H9 (cell line): ENCODE results near the gene TCAF1. TPM values are rescaled to one million over a fixed set of nuclear protein-coding genes. Genes with fewer than 3 reads are reported as not detected.
"Not testable (repeated sequence)": the region's sequence is repeated elsewhere in the genome, so short reads cannot be mapped to it uniquely, and the experiment has no call there.

Experiments used
- DNase-seq: peaks from one replicate; pipeline ENCODE4 v3.0.0-alpha.2; 2017
- H2AFZ ChIP-seq: one replicate; pipeline ENCODE4 v1.6.1; 2013; ENCODE audit warnings: mild to moderate bottlenecking, low read length, control low read depth, moderate library complexity
- H2AK5ac ChIP-seq: 2 replicates; pipeline ENCODE4 v1.6.1; 2013; ENCODE audit warnings: low read length, control low read depth, mixed read lengths; ENCODE audit not compliant: insufficient read length
- H2BK120ac ChIP-seq: one replicate; pipeline ENCODE4 v1.6.1; 2013; ENCODE audit warnings: low read depth, mild to moderate bottlenecking, low read length, control low read depth, inconsistent platforms; ENCODE audit not compliant: poor library complexity, severe bottlenecking
- H2BK12ac ChIP-seq: 2 replicates; pipeline ENCODE4 v1.6.1; 2013; ENCODE audit warnings: low read length, control low read depth, mixed read lengths, low read depth; ENCODE audit not compliant: insufficient read length
- H2BK15ac ChIP-seq: 2 replicates; pipeline ENCODE4 v1.6.1; 2013; ENCODE audit warnings: low read depth, low read length, control low read depth
- H2BK20ac ChIP-seq: one replicate; pipeline ENCODE4 v1.6.1; 2013; ENCODE audit warnings: low read depth, mild to moderate bottlenecking, low read length, control low read depth, inconsistent platforms; ENCODE audit not compliant: poor library complexity, severe bottlenecking
- H2BK5ac ChIP-seq: 2 replicates; pipeline ENCODE4 v1.6.1; 2013; ENCODE audit warnings: low read length, control low read depth, mixed read lengths; ENCODE audit not compliant: insufficient read length
- H3K14ac ChIP-seq: 2 replicates; pipeline ENCODE4 v1.6.1; 2013; ENCODE audit warnings: low read length, control low read depth; ENCODE audit not compliant: insufficient read depth
- H3K18ac ChIP-seq: 2 replicates; pipeline ENCODE4 v1.6.1; 2013; ENCODE audit warnings: low read depth, mild to moderate bottlenecking, mixed read lengths, low read length, control low read depth; ENCODE audit not compliant: insufficient read length
- H3K23ac ChIP-seq: 2 replicates; pipeline ENCODE4 v1.6.1; 2013; ENCODE audit warnings: low read length, control low read depth, mixed read lengths, low read depth; ENCODE audit not compliant: insufficient read length
- H3K23me2 ChIP-seq: 2 replicates; pipeline ENCODE4 v1.6.1; 2013; ENCODE audit warnings: low read depth, mild to moderate bottlenecking, mixed read lengths, low read length, control low read depth; ENCODE audit not compliant: insufficient read length, poor library complexity, severe bottlenecking
- H3K27ac ChIP-seq: 2 replicates; pipeline ENCODE4 v1.5.1; 2013; ENCODE audit warnings: low read length, control low read depth, mixed read lengths, low read depth; ENCODE audit not compliant: insufficient read length
- H3K27me3 ChIP-seq: 2 replicates; pipeline ENCODE4 v1.6.1; 2013; ENCODE audit warnings: low read length, control low read depth, inconsistent platforms; ENCODE audit not compliant: insufficient read depth
- H3K4ac ChIP-seq: 2 replicates; pipeline ENCODE4 v1.6.1; 2013; ENCODE audit warnings: low read depth, mild to moderate bottlenecking, control low read depth, inconsistent platforms, low read length, moderate library complexity
- H3K4me1 ChIP-seq: 2 replicates; pipeline ENCODE4 v1.6.1; 2013; ENCODE audit warnings: low read length, control low read depth, inconsistent platforms; ENCODE audit not compliant: insufficient read depth
- H3K4me2 ChIP-seq: 2 replicates; pipeline ENCODE4 v1.6.1; 2013; ENCODE audit warnings: low read length, control low read depth, mixed read lengths; ENCODE audit not compliant: insufficient read length, insufficient read depth
- H3K56ac ChIP-seq: 2 replicates; pipeline ENCODE4 v1.6.1; 2013; ENCODE audit warnings: low read depth, mild to moderate bottlenecking, mixed read lengths, low read length, control low read depth; ENCODE audit not compliant: insufficient read length
- H3K79me1 ChIP-seq: 2 replicates; pipeline ENCODE4 v1.6.1; 2013; ENCODE audit warnings: low read depth, mild to moderate bottlenecking, moderate library complexity, low read length, control low read depth, inconsistent platforms; ENCODE audit not compliant: insufficient read depth, poor library complexity, severe bottlenecking
- H3K79me2 ChIP-seq: 2 replicates; pipeline ENCODE4 v1.6.1; 2013; ENCODE audit warnings: low read length, control low read depth, inconsistent platforms; ENCODE audit not compliant: insufficient read depth
- H3K9ac ChIP-seq: 2 replicates; pipeline ENCODE4 v1.6.1; 2013; ENCODE audit warnings: low read length, control low read depth, mixed read lengths; ENCODE audit not compliant: insufficient read length; ENCODE audit errors: extremely low read depth
- H3K9me3 ChIP-seq: one replicate; pipeline ENCODE4 v1.6.1; 2013; ENCODE audit warnings: low read depth, low read length, inconsistent platforms; ENCODE audit not compliant: control insufficient read depth
- H3T11ph ChIP-seq: one replicate; pipeline ENCODE4 v1.6.1; 2013; ENCODE audit warnings: mild to moderate bottlenecking, low read length, control low read depth, inconsistent platforms
- H4K20me1 ChIP-seq: one replicate; pipeline ENCODE4 v1.6.1; 2013; ENCODE audit not compliant: control insufficient read depth, insufficient read length, insufficient read depth
- H4K5ac ChIP-seq: 2 replicates; pipeline ENCODE4 v1.6.1; 2013; ENCODE audit warnings: low read depth, mild to moderate bottlenecking, mixed read lengths, low read length, control low read depth; ENCODE audit not compliant: insufficient read length
- H4K8ac ChIP-seq: replicated peaks from 2 replicates; pipeline ENCODE4 v1.6.1; 2013; ENCODE audit warnings: low read length, control low read depth, mixed read lengths, low read depth; ENCODE audit not compliant: insufficient read length
- H4K91ac ChIP-seq: 2 replicates; pipeline ENCODE4 v1.6.1; 2013; ENCODE audit warnings: low read depth, mild to moderate bottlenecking, moderate library complexity, mixed read lengths, low read length, control low read depth; ENCODE audit not compliant: insufficient read length
- H3K27ac Mint-ChIP-seq, 3 experiments: 2 replicates in 2 of 3; 3 replicates in 1 of 3; pipeline ENCODE4 v1.8.0; 2020 to 2021; ENCODE audit warnings: mixed read lengths in 3 of 3, mild to moderate bottlenecking in 1 of 3, moderate library complexity in 1 of 3
- H3K27me3 Mint-ChIP-seq: 2 replicates; pipeline ENCODE4 v1.8.0; 2021; ENCODE audit warnings: low read depth, mild to moderate bottlenecking, moderate library complexity, mixed read lengths
- H3K36me3 Mint-ChIP-seq, 3 experiments: 2 replicates in 2 of 3; 3 replicates in 1 of 3; pipeline ENCODE4 v1.8.0; 2020 to 2021; ENCODE audit warnings: low read depth in 3 of 3, mixed read lengths in 3 of 3; ENCODE audit not compliant: insufficient read depth in 1 of 3
- H3K4me1 Mint-ChIP-seq, 2 experiments: 2 replicates each; pipeline ENCODE4 v1.8.0; 2020; ENCODE audit warnings: mixed read lengths in 2 of 2
- H3K4me3 Mint-ChIP-seq, 2 experiments: 2 replicates in 1 of 2; 3 replicates in 1 of 2; pipeline ENCODE4 v1.8.0; 2020 to 2021; ENCODE audit warnings: mild to moderate bottlenecking in 2 of 2, mixed read lengths in 2 of 2, moderate library complexity in 1 of 2
- H3K9me3 Mint-ChIP-seq, 2 experiments: 2 replicates in 1 of 2; 3 replicates in 1 of 2; pipeline ENCODE4 v1.8.0; 2020; ENCODE audit warnings: mild to moderate bottlenecking in 2 of 2, mixed read lengths in 2 of 2, moderate library complexity in 1 of 2
- WGBS: extraction: QIAGEN DNeasy Blood & Tissue Kit; methylation state at CpG from one replicate; pipeline ENCODE4 v1.1.7; 2013; ENCODE audit warnings: missing lambda C conversion rate, low lambda C conversion rate, mixed read lengths; ENCODE audit not compliant: insufficient read length; ENCODE audit errors: extremely low coverage; 5-methylcytosine and 5-hydroxymethylcytosine counted together
- total RNA-seq: library from RNA; stranded (reverse); gene quantifications from 2 replicates; pipeline ENCODE4 v1.2.1, GENCODE V29; 2021

Gene TCAF1
- total RNA-seq, 1 experiment from 2014 or later, result 46.8 TPM

GRCh38 chr7:143840062-143840461 lies 61.9 kb downstream of the TCAF1 start:
- not testable (repeated sequence) for H2BK5ac ChIP-seq, H2BK120ac ChIP-seq, H2AK5ac ChIP-seq, H3K4ac ChIP-seq, H4K8ac ChIP-seq, H3K9me3 ChIP-seq, H3K9me3 Mint-ChIP-seq, H4K20me1 ChIP-seq, H3K18ac ChIP-seq, H3K27ac Mint-ChIP-seq, H3K14ac ChIP-seq, H3K27me3 ChIP-seq, H3T11ph ChIP-seq, H3K79me2 ChIP-seq, H3K79me1 ChIP-seq, H3K27me3 Mint-ChIP-seq, H4K5ac ChIP-seq, H2BK20ac ChIP-seq, DNase-seq, H2BK15ac ChIP-seq, H4K91ac ChIP-seq, H3K9ac ChIP-seq, H2AFZ ChIP-seq, H3K56ac ChIP-seq, H3K4me3 Mint-ChIP-seq, H3K4me1 Mint-ChIP-seq, H3K4me2 ChIP-seq, H2BK12ac ChIP-seq, H3K27ac ChIP-seq, H3K4me1 ChIP-seq, H3K23ac ChIP-seq, H3K23me2 ChIP-seq, H3K36me3 Mint-ChIP-seq
- WGBS, result no CpG with 5 or more reads among the region's 1 CpG
